GM18502 (cell line): Measurements from ENCODE around the gene WAC.

Source experiments
- ATAC-seq: cut with Tn5 transposase; IDR thresholded peaks from one replicate; pipeline ENCODE4 v1.9.1; 2021; ENCODE audit warnings: mild to moderate bottlenecking; ENCODE audit not compliant: unreplicated experiment, poor library complexity

WAC gene

DNA sequence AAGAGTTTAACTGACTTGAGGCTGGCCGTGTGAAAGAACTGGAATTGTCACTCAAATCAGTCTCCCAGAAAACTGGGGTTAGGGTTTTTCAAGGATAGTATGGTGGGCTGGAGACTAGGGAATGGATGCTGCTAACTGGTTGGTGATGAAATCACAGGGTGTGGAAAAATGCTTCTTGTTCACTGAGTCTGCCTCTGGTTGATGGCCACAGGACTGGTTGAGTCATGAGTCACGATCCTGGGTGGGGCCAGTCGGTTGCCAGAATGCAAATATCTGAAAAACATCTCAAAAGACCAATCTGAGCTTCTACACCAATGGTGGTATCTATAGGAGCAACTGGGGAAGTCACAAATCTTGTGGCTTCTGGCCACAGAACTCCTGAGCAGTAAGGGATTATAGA is 128.1 kb downstream of the WAC start:
- ATAC-seq: no peak

DNA sequence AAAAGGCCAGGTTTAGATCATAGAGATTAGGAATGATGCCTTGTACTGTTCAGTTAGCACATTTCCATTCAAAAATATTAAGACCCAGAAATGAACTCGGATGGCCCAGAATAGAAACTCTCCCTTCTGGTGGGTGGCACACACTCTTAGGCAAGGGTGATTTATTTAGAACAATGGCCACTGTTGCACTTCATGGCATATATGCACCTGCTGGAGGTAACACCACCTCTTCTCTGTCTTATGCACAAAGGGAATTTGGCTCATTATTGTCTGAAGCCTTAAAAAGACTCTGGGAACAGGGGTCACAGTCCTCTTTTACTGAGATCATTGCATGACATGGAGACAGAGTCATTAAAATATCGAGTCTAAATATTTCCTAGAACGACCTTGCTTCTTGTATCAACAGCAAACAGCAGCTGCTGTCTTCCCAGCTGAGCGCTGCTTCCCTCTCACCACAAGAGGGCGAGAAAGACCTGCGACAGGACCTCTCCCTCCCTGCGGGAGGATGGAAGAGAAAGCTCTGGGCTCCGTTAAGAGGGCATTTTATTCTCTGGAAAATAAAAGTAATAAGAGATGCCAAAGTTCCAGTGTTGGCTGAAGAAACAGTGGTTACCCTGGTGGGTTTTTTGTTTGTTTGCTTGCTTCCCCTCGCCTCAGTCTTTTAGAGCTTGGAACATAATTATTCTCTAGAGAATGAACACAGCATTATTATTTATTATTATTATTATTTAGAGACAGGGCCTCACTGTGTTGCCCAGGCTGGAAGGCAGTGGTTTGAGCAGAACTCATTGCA is 130.9 kb downstream of the WAC start:
- peak; percentile 86 for ATAC-seq

DNA sequence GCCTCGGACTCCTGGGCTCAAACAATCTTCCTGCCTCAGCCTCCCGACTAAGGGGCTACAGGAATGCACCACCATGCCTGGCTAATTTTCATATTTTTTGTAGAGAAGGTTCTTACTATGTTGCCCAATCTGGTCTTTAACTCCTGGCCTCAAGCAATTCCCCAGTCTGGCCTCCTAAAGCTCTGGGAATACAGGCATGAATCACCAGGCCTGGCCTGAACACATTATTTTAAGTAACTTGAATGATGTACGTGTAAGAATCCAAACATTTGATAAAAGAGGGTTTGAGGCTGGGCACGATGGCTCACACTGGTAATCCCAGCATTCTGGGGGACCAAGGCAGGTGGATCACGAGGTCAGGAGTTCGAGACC is 131.4 kb downstream of the WAC start:
- ATAC-seq: no peak

DNA sequence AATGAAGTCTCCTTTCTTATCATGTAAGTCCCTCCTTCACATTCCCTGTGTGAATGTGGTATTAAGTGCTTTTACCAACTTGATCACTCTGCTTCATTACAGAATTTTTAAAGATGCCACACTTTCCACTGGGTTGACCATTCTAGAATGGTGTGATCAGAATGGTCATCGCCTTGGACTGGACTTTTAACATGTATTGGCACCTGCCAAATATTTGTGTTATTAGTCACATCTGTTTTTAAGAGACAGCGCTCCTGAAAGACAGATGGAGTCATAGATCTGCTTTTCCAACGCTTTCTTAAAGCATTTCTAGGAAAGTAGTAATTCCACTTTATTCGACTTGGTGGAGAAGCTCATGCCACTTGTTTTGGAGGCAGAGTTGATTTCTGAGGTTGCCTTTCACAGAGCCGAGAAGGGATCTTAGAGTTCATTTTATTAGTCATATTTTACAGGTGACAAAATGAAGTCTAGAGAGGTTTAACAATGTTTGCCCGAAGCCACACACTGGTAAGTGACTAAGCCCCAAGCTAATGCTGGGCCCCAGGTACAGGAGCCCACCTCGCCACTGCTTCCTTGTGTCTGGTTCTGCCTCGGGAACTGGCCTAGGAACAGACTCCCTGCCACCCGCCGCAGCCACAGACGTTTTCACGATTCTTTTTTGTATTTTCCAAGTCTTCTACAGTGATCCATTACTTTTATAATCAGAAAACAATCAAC is 134.0 kb downstream of the WAC start:
- ATAC-seq: no peak

DNA sequence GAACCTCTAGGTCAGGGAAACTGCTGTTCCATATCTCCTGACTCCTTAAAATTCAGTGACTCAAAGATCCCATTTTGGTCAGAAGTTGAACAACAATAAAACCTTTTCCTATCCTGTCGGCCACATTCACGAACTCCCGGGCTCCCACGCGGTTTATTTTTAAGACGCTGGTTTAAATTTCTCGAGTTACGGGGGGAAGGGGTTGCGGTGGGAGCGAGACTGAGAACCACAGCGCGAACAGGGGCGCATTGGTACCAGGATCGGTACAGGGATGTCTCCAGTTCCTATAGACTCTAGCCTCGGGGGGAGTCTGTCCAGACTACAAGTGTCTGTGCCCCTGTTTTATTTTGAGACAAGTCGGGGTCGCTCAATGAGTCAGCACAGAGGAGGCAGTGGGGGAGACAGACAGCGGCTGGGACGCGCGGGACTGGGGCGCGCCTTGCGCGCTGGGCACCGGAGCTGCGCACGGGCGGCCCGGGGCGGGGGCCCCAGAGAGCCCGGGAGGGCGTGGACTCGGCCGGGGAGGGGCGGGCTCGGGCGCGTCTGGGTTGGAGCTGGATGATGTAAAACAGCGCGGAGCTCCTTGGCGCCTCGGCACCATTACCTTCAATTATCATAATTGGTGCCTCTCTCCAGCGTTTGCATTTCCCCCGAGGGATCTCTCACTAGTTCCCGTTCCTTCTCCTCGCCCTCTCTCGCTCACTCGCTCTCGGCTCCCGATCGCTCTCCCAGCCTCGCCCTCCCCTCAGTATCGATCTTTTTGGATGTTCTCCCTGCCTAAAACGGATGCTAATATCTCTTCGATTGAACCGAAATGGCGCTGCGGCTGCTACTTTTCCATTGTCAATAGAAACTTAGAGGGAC is 135.7 kb downstream of the WAC start:
- peak; percentile 53 for ATAC-seq

DNA sequence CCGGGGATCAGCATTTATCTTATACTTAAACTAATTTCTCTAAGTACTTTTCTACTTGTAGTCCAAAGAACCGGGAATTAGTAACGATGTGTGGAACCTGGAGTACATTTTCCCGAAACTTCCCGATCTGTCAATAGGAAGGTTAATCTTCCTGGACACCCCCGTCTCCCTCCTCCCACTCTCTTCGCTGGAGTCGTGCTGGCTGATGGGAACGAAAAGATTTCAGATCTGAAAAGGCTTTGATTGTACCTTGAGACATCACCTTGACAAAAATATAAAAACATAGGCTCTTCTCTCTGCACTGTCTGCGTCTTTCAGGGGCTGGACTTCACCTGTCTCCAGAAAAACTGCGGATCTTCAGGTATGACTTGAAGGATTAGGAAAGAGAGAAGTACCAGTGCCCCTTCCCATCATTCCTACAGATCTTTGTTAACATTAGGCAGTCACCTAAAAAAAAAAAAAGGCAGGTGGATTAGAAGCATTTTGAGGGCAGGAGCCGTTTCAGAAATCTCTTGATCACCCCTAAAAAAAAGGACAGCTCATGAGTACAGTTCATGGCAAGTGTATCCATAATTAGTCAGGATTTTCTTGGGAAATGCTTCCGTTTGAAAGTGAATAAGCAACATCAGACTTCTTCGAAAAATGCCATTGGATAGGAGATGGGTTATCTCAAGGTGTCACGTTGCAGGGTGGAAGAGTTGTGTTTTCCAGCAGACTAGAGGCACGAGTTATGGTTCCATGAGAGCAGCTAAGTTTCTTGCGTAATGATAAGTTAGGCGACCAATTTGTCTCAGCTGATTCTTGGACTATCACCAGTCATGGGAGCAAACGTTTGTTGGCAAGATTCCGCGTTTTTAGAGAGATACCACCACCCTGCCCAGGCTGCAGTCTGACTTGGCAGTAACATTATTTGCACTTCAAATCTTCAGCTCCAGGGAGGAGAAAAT is 136.6 kb downstream of the WAC start:
- ATAC-seq: no peak
